GM20000 (cell line): Measurements from ENCODE around the gene WWOX.

Source experiments
- DNase-seq: peaks from one replicate; pipeline ENCODE4 v3.0.0; 2012; ENCODE audit warnings: low spot score
- TF ChIP-seq, protein P1 (sequence below): IDR thresholded peaks from 2 replicates; pipeline ENCODE4 v1.5.1; 2012; ENCODE audit warnings: mild to moderate bottlenecking, control low read depth; ENCODE audit errors: extremely low read depth, missing control alignments

Gene WWOX

GRCh38 chr16:78485188-78485916, 385.9 kb downstream of the WWOX start:
- TF ChIP-seq, protein P1, sequence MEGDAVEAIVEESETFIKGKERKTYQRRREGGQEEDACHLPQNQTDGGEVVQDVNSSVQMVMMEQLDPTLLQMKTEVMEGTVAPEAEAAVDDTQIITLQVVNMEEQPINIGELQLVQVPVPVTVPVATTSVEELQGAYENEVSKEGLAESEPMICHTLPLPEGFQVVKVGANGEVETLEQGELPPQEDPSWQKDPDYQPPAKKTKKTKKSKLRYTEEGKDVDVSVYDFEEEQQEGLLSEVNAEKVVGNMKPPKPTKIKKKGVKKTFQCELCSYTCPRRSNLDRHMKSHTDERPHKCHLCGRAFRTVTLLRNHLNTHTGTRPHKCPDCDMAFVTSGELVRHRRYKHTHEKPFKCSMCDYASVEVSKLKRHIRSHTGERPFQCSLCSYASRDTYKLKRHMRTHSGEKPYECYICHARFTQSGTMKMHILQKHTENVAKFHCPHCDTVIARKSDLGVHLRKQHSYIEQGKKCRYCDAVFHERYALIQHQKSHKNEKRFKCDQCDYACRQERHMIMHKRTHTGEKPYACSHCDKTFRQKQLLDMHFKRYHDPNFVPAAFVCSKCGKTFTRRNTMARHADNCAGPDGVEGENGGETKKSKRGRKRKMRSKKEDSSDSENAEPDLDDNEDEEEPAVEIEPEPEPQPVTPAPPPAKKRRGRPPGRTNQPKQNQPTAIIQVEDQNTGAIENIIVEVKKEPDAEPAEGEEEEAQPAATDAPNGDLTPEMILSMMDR: no peak
- no peak for DNase-seq

GRCh38 chr16:78485917-78486257, 386.4 kb downstream of the WWOX start:
- no peak for DNase-seq
- TF ChIP-seq, protein P1: no peak

DNA sequence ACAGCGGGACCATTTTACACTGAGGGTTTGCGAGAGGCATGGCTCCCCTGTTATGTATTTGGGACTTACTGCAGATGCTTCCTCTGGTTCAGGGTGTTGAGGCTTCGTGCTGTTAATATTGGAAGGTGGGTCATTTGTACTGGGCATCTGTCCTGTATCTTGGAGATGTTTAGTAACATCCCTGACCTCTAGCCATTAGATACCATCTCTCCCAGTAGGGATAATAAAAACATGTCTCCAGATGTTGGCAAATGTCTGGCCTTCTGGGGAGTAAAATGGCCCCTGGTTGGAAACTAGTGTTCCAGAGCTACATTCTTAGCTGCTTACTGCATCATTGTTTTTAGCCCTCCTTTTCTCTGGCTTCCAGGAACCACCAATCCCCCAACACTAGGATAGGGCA, 388.0 kb downstream of the WWOX start:
- DNase-seq: no peak
- TF ChIP-seq, protein P1: no peak

DNA sequence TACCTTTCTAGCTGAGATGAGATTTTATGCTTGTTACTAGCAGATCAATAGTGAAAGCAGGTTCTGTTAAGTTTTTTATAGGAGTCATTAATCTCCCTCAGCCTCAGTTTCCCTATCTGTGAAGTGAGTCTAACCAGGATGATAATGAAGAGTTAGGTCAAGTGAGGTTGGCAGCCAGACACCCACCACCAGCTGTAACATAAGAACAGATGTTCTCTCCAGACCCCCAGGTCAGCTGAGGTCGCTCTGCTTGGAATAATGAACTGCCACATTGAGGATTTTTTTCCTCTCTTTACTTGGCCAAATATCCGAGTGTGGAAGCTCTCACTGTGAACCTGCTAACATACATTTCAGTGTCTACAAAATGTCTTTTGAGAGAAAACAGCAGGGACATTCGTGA, 389.6 kb downstream of the WWOX start:
- no peak for DNase-seq
- TF ChIP-seq, protein P1: no peak

DNA sequence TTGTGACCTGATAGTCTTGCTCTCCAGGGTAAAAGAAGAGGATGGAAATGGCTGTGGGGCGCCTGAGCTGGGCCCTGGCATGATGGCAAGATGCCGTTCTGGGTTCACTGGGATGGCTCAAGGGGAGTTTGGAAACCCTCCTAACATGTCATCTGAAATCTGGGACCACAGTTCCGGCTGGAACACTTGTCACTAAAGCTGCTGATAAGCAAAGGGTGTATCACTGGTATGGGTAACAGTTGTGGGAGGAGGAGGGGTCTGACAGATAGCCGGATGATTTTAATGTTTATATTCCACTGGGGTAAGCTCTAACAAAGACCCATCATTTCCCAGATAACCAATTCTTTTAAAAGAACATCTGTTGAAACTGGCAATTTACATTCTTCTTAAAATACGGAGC, 390.2 kb downstream of the WWOX start:
- no peak for DNase-seq
- TF ChIP-seq, protein P1: no peak

DNA sequence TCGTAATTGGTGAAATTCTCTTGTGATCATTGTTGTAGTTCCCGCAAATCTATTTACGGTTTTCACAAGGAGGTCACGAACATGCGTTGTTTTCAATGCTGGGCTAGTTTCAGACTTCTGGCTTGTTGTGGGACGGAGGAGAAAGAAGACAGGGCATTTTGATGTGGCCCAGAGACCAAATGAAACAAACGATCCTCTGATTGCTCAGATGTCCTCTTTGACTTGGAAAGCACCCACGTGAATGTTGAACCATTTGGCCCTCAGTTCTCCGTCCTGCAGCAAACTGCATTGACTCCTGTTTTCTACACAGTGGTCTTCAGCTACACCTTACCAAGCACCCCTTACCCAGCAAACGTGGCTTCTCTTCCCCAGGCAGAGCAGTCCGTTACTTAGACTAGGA, 391.0 kb downstream of the WWOX start:
- TF ChIP-seq, protein P1: no peak
- DNase-seq: no peak

DNA sequence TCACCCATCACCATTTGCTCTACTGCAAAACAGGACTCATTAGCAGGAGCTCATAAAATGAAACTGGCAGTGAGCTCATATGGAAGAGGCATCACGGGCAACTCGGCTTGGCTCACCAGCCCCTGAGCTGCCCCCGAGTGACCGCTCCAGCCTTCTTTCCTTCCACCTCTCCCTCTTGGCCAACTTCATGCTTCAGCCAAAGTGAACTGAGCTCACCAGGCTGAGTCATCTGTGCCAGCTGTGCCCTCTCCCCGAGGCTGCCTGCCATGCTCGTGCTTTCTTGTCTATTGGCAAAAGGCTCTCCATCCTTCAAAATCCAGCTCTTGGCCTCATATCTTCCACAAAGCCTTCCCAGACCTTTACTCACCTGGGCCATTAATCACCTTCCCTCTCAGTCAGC, 391.4 kb downstream of the WWOX start:
- no peak for DNase-seq
- TF ChIP-seq, protein P1: no peak
